Loucy (cell line): ENCODE data around the gene TMEM45B.

Experiments
- H2AFZ ChIP-seq: fragments of 200-600 bp; sonication (generic); 2 replicates; pipeline ENCODE4 v1.6.0; 2016; ENCODE audit warnings: antibody characterized with exemption, mild to moderate bottlenecking, low read length, moderate library complexity
- H3F3A ChIP-seq: fragments of 200-600 bp; 2 replicates; pipeline ENCODE4 v1.6.0; 2016; ENCODE audit warnings: antibody characterized with exemption, low read depth, mild to moderate bottlenecking
- H3K27me3 ChIP-seq: fragments of 200-600 bp; sonication (generic); 2 replicates; pipeline ENCODE4 v1.6.1; 2014; ENCODE audit warnings: low read length, mild to moderate bottlenecking; ENCODE audit not compliant: insufficient read depth, poor library complexity, severe bottlenecking
- H3K36me3 ChIP-seq: fragments of 200-600 bp; sonication (generic); 2 replicates; pipeline ENCODE4 v1.6.1; 2016; ENCODE audit warnings: low read length; ENCODE audit not compliant: insufficient read depth
- H3K4me1 ChIP-seq: fragments of 200-600 bp; sonication (generic); 2 replicates; pipeline ENCODE4 v1.5.1; 2014; ENCODE audit warnings: low read length, mild to moderate bottlenecking; ENCODE audit not compliant: insufficient read depth, poor library complexity, severe bottlenecking
- H3K4me2 ChIP-seq: fragments of 200-600 bp; sonication (generic); 2 replicates; pipeline ENCODE4 v1.6.0; 2014; ENCODE audit warnings: antibody characterized with exemption, low read length, low read depth, mild to moderate bottlenecking; ENCODE audit not compliant: poor library complexity, severe bottlenecking
- H3K4me3 ChIP-seq: fragments of 200-600 bp; sonication (generic); 2 replicates; pipeline ENCODE4 v1.5.1; 2014; ENCODE audit warnings: low read length, mild to moderate bottlenecking, mixed read lengths; ENCODE audit not compliant: poor library complexity, severe bottlenecking
- H3K79me2 ChIP-seq: fragments of 200-600 bp; sonication (generic); 2 replicates; pipeline ENCODE4 v1.6.1; 2014; ENCODE audit warnings: low read length; ENCODE audit not compliant: insufficient read depth
- H3K9ac ChIP-seq: fragments of 200-600 bp; sonication (generic); 2 replicates; pipeline ENCODE4 v1.6.0; 2014; ENCODE audit warnings: mild to moderate bottlenecking, low read depth, low read length, moderate library complexity; ENCODE audit not compliant: poor library complexity, severe bottlenecking
- H3K9me2 ChIP-seq: fragments of 200-600 bp; sonication (generic); replicated peaks from 2 replicates; pipeline ENCODE4 v1.6.1; 2016; ENCODE audit warnings: low read depth, low read length, mixed read lengths
- H3K9me3 ChIP-seq: fragments of 200-600 bp; sonication (generic); 2 replicates; pipeline ENCODE4 v1.6.1; 2014; ENCODE audit warnings: mild to moderate bottlenecking, antibody characterized with exemption, low read length, low read depth; ENCODE audit not compliant: insufficient read depth
- H4K20me1 ChIP-seq: fragments of 200-600 bp; sonication (generic); 2 replicates; pipeline ENCODE4 v1.6.0; 2014; ENCODE audit warnings: antibody characterized with exemption, low read length, mild to moderate bottlenecking; ENCODE audit not compliant: insufficient read depth, poor library complexity, severe bottlenecking
- CTCF ChIP-seq: fragments of 200-600 bp; sonication (generic); conservative IDR thresholded peaks from 2 replicates; pipeline ENCODE4 v1.5.1; 2014; ENCODE audit warnings: mild to moderate bottlenecking, antibody characterized with exemption, low read length
- EZH2phosphoT487 ChIP-seq: fragments of 200-600 bp; IDR thresholded peaks from 2 replicates; pipeline ENCODE4 v1.6.1; 2018; ENCODE audit warnings: antibody characterized with exemption, mild to moderate bottlenecking, moderate library complexity, borderline replicate concordance

The TMEM45B gene

GRCh38 chr11:129861702-129862522 lies 46.3 kb downstream of the TMEM45B start:
- no peaks in the 10 kb centered on the region for H3K9me2 ChIP-seq
- H3K4me1 ChIP-seq = peaks cover 15% of the 10 kb centered on the region
- no peak overlapping the region for H2AFZ ChIP-seq
- H3K79me2 ChIP-seq = no peaks in the 10 kb centered on the region
- no peaks in the 10 kb centered on the region for H3K9me3 ChIP-seq
- H4K20me1 ChIP-seq = no peaks in the 10 kb centered on the region
- no peaks in the 10 kb centered on the region for H3F3A ChIP-seq
- H3K27me3 ChIP-seq = no peaks in the 10 kb centered on the region
- H3K4me3 ChIP-seq = no peak overlapping the region
- no peak overlapping the region for H3K4me2 ChIP-seq
- peaks cover 42% of the 10 kb centered on the region for H3K36me3 ChIP-seq
- TF ChIP-seq CTCF = no peak
- TF ChIP-seq EZH2phosphoT487 = no peak
- H3K9ac ChIP-seq = no peak overlapping the region

- peaks cover 70% of the 10 kb centered on the region for H3K36me3 ChIP-seq
- no peak overlapping the region for H3K4me2 ChIP-seq
- no peaks in the 10 kb centered on the region for H3F3A ChIP-seq
Measured at GRCh38 chr11:129864811-129865210, 49.2 kb downstream of the TMEM45B start.

GRCh38 chr11:129865701-129866100 lies 50.1 kb downstream of the TMEM45B start:
- Histone ChIP-seq H3K4me1 (peaks cover 7% of the 10 kb centered on the region), H3K36me3 (peaks cover 79% of the 10 kb centered on the region), H4K20me1 (no peaks in the 10 kb centered on the region), H3K79me2 (no peaks in the 10 kb centered on the region), H3K9me2 (no peaks in the 10 kb centered on the region), H3F3A (no peaks in the 10 kb centered on the region), H3K9ac (no peak overlapping the region), H3K4me2 (no peak overlapping the region), H3K9me3 (no peaks in the 10 kb centered on the region), H3K27me3 (no peaks in the 10 kb centered on the region), H3K4me3 (no peak overlapping the region), H2AFZ (no peak overlapping the region)
- TF ChIP-seq EZH2phosphoT487 = no peak
- no peak for TF ChIP-seq CTCF

More at GRCh38 chr11:129864811-129865210, 49.2 kb downstream of the TMEM45B start:
- H3K4me1 ChIP-seq = peaks cover 7% of the 10 kb centered on the region
- no peaks in the 10 kb centered on the region for H3K79me2 ChIP-seq
- H4K20me1 ChIP-seq = no peaks in the 10 kb centered on the region
- H2AFZ ChIP-seq = no peak overlapping the region
- no peak overlapping the region for H3K4me3 ChIP-seq
- no peaks in the 10 kb centered on the region for H3K27me3 ChIP-seq
- H3K9me2 ChIP-seq = no peaks in the 10 kb centered on the region
- no peak for TF ChIP-seq EZH2phosphoT487
- no peak for TF ChIP-seq CTCF
- no peaks in the 10 kb centered on the region for H3K9me3 ChIP-seq
- H3K9ac ChIP-seq = no peak overlapping the region
